Neural cell (in vitro differentiated cells): ENCODE data around the gene POU2F2.

ENCODE experiments used
- CTCF ChIP-seq: fragments of 450-650 bp; IDR thresholded peaks from 2 replicates; pipeline ENCODE4 v1.5.1; 2014; ENCODE audit warnings: antibody characterized with exemption, mild to moderate bottlenecking, moderate library complexity; ENCODE audit not compliant: poor library complexity, severe bottlenecking
- POLR2AphosphoS5 ChIP-seq: IDR thresholded peaks from 2 replicates; pipeline ENCODE4 v1.6.1; 2012

- TF ChIP-seq CTCF, result no peak
- TF ChIP-seq POLR2AphosphoS5, result no peak
Observed at GRCh38 chr19:42174958-42175734, 42.9 kb upstream of the POU2F2 start.
